Left ventricle myocardium inferior (tissue), 1 donor: ENCODE measurements around the gene PAX5. TPM values are rescaled to one million over a fixed set of nuclear protein-coding genes. Genes with fewer than 3 reads are reported as not detected.

Experiments used
- DNase-seq: peaks from one replicate; pipeline ENCODE4 v3.0.0-alpha.2; 2020
- H3K27ac ChIP-seq: fragments of 200-600 bp; replicated peaks from 2 replicates; pipeline ENCODE4 v1.8.0; 2021
- H3K27me3 ChIP-seq: fragments of 200-600 bp; 2 replicates; pipeline ENCODE4 v1.8.0; 2021; ENCODE audit warnings: low read depth
- H3K36me3 ChIP-seq: fragments of 200-600 bp; 2 replicates; pipeline ENCODE4 v1.8.0; 2021
- H3K4me1 ChIP-seq: fragments of 200-600 bp; 2 replicates; pipeline ENCODE4 v1.8.0; 2021
- H3K4me3 ChIP-seq: fragments of 200-600 bp; 2 replicates; pipeline ENCODE4 v1.8.0; 2021; ENCODE audit warnings: mild to moderate bottlenecking, moderate library complexity
- H3K9me3 ChIP-seq: fragments of 200-600 bp; replicated peaks from 2 replicates; pipeline ENCODE4 v1.8.0; 2021
- intact Hi-C: fragments of 100-400 bp; cut with micrococcal nuclease; formaldehyde crosslinking; loops from one replicate; pipeline ENCODE4 v1.11.0; 2022
- total RNA-seq: library from RNA; stranded (reverse); fragmentation: NEBNext Ultra II Directional; extraction: Animal tissue kit (Norgen Biotek cat#: 25700); gene quantifications from one replicate; pipeline ENCODE4 v1.2.1, GENCODE V29; 2021
- TF ChIP-seq, protein P1 (sequence below): fragments of 200-600 bp; IDR thresholded peaks from 2 replicates; pipeline ENCODE4 v1.8.0; 2021; ENCODE audit warnings: antibody characterized with exemption, mild to moderate bottlenecking, borderline replicate concordance
- donor health status: DM: no; HTN: yes; CAD: no; lungs with severe emphysema.

Gene PAX5
- total RNA-seq, 1 donor from 2014 or later: not detected

DNA sequence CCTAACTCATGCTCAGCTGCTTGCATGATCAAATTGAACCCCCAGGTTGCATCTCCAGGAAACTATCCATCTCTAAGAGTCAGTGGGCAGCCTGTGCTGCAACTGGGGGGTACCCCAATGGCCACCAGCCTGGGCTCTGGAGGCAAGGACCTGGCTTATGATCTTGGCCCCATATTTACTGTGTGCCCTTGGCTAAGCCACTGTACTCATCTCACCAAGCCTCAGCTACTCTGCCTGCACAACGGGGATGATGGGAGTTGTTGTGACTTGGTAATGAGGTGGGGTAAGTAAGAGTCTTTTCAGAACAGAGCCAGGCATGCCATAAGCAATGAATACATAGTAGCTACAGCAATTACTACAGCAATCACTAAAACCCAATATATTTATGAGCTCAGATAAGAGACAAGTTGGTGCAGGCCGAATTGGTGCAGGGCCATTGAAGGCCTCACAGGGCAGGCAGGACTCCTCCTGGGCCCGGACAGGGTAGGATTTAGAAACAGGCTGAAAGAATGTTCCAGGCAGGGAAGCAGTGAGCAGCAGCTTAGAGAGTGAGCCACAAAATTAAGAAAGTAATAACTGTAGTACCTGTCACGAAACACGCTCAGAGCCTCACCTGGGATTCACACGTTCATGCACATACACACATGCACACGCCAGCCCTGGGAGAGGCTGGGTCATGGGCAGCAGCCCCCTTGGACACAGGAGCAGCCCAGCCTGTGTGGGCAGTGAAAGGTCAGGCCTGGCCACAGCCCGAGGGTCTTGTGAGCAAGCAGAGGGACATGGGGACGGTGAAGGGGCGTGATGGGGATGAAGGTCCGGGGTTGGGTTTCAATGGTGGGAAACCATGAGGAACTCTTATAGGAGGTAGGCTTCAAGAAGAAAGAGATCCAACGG is 74.1 kb downstream of the PAX5 start:
- intact Hi-C loops: no loop called here
- H3K9me3 ChIP-seq: no peaks in the 10 kb centered on the region
- H3K36me3 ChIP-seq: no peaks in the 10 kb centered on the region
- H3K27ac ChIP-seq: no peak overlapping the region
- no peak for DNase-seq
- H3K4me1 ChIP-seq: no peaks in the 10 kb centered on the region
- peaks cover 77% of the 10 kb centered on the region for H3K27me3 ChIP-seq
- TF ChIP-seq, protein P1, sequence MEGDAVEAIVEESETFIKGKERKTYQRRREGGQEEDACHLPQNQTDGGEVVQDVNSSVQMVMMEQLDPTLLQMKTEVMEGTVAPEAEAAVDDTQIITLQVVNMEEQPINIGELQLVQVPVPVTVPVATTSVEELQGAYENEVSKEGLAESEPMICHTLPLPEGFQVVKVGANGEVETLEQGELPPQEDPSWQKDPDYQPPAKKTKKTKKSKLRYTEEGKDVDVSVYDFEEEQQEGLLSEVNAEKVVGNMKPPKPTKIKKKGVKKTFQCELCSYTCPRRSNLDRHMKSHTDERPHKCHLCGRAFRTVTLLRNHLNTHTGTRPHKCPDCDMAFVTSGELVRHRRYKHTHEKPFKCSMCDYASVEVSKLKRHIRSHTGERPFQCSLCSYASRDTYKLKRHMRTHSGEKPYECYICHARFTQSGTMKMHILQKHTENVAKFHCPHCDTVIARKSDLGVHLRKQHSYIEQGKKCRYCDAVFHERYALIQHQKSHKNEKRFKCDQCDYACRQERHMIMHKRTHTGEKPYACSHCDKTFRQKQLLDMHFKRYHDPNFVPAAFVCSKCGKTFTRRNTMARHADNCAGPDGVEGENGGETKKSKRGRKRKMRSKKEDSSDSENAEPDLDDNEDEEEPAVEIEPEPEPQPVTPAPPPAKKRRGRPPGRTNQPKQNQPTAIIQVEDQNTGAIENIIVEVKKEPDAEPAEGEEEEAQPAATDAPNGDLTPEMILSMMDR: no peak
- no peak overlapping the region for H3K4me3 ChIP-seq

DNA sequence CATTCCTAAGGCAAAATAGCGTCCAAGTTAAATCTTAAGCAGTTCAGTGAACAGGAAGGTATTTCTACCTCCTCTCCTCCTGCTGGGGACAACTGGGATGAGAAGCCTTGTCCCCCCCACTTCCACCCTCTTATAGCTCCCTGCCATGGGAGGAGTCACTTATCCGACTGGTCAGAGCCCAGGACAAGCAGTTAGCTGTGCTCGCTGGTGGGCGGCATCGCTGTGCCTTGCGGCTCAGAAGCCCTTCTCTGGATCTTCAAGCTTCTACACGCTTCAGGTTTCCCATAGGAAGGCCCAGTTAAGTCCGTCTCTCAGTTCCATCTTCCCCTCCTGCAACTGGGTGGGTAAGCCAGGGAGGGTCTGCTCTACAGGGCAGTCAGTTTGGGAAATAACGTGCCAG is 77.2 kb downstream of the PAX5 start:
- intact Hi-C loops: no loop called here

DNA sequence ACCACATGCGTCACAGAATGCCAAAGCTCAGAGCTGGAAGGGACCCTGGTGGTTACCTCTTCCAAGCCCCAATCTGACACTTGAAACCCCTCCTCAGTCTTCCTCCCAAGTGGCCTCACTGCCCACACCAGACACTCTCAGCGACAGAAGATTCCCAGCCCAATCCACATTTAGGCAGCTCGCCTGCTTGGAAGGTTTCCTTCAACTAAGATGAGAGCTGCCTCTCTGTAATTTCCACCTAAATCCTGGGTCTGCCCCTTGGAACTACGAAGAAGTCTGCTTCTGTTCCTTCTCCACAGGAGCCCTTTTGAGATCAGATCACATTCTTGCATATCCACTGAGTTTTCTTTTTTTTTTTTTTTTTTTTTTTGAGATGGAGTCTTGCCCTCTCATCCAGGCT is 83.7 kb downstream of the PAX5 start:
- Histone ChIP-seq H3K9me3 (no peaks in the 10 kb centered on the region), H3K4me3 (no peak overlapping the region), H3K27ac (no peak overlapping the region), H3K27me3 (peaks cover 73% of the 10 kb centered on the region), H3K4me1 (peaks cover 6% of the 10 kb centered on the region), H3K36me3 (no peaks in the 10 kb centered on the region)
- intact Hi-C loops: no loop called here
- no peak for DNase-seq
- TF ChIP-seq, protein P1: no peak

More for the DNA sequence above, 77.2 kb downstream of the PAX5 start:
- Histone ChIP-seq H3K4me1 (no peaks in the 10 kb centered on the region), H3K4me3 (no peak overlapping the region), H3K27ac (no peak overlapping the region), H3K9me3 (no peaks in the 10 kb centered on the region), H3K27me3 (peaks cover 92% of the 10 kb centered on the region), H3K36me3 (no peaks in the 10 kb centered on the region)
- no peak for DNase-seq
- TF ChIP-seq, protein P1: no peak

DNA sequence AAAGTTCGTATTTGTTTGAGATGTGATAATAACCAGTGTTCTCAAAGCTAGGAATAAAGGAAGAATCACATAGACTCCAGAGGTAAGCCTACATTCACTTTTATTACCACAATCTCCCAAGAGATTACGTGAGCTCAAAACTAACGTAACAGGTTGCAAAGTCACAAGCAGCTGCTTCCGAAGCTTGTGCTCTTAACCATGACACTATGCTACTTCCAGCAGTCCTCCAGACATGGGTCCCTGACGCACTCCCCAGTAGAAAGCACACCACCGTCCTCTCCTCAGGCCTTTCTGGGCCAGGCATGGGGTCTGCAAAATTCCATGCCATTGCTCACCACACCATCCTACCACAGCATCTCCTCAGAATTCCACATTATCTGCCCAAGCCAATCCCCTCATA is 84.6 kb downstream of the PAX5 start:
- no peak overlapping the region for H3K27ac ChIP-seq
- DNase-seq: no peak
- TF ChIP-seq, protein P1: no peak

DNA sequence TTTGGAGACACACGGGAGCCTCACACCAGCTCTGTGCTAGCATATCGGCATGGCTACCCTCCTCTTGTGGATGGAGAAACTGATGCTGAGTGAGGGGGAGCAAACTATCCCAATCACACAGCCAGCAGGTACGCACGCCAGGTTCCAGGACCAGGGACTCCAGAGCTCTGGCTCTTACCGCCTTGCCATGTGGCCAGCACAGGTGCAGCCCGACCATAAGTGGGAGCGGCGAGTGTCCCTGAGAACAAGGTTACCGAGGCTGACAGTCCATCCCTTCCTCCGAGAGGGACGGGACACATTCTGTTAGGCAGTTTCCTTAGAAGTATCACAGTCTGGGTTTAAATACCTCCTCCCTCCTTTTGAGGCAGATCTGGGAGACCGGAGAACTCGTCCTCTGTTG is 86.0 kb downstream of the PAX5 start:
- DNase-seq: no peak
- peaks cover 49% of the 10 kb centered on the region for H3K27me3 ChIP-seq
- intact Hi-C loops: no loop called here

More for the DNA sequence above, 84.6 kb downstream of the PAX5 start:
- Histone ChIP-seq H3K9me3 (no peaks in the 10 kb centered on the region), H3K36me3 (no peaks in the 10 kb centered on the region), H3K4me1 (peaks cover 7% of the 10 kb centered on the region), H3K4me3 (no peak overlapping the region), H3K27me3 (peaks cover 63% of the 10 kb centered on the region)
- intact Hi-C loops: no loop called here

More for the DNA sequence above, 86.0 kb downstream of the PAX5 start:
- peaks cover 7% of the 10 kb centered on the region for H3K4me1 ChIP-seq
- no peak overlapping the region for H3K4me3 ChIP-seq
- H3K36me3 ChIP-seq: no peaks in the 10 kb centered on the region
- H3K27ac ChIP-seq: no peak overlapping the region
- H3K9me3 ChIP-seq: no peaks in the 10 kb centered on the region
- TF ChIP-seq, protein P1: no peak
